ENCODE measurements around the gene ALPL.

DNA sequence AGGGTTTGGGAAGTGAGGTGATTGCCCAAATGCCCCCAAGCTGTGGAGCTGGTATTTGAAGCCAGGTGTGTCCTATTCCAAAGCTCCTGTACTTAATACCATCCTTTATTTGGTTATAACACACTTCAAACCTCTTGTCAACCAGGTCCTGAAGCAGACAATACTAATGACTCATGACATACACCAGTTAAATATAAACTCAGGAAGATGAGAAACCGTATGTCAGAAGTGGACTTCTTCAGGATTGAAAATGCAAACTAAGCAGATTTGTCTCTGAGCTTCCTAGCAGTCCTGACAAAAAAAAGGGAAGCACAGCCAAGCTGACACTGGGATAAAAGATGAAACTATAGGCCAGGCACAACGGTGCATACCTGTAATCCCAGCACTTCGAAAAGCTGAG is 70.6 kb downstream of the ALPL start:
- TF ChIP-seq, protein P1, sequence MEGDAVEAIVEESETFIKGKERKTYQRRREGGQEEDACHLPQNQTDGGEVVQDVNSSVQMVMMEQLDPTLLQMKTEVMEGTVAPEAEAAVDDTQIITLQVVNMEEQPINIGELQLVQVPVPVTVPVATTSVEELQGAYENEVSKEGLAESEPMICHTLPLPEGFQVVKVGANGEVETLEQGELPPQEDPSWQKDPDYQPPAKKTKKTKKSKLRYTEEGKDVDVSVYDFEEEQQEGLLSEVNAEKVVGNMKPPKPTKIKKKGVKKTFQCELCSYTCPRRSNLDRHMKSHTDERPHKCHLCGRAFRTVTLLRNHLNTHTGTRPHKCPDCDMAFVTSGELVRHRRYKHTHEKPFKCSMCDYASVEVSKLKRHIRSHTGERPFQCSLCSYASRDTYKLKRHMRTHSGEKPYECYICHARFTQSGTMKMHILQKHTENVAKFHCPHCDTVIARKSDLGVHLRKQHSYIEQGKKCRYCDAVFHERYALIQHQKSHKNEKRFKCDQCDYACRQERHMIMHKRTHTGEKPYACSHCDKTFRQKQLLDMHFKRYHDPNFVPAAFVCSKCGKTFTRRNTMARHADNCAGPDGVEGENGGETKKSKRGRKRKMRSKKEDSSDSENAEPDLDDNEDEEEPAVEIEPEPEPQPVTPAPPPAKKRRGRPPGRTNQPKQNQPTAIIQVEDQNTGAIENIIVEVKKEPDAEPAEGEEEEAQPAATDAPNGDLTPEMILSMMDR (optimal IDR thresholded peaks at IDR 0.05 in 1 of 3, IDR thresholded peaks at IDR 0.05 in 1 of 3, conservative IDR thresholded peaks at IDR 0.05 in 1 of 3; ENCODE audit: extremely low read depth in 1 of 3, insufficient read depth in 2 of 3, low read length in 3 of 3), result no peak
- TF ChIP-seq EZH2 (IDR thresholded peaks at IDR 0.05; ENCODE audit: low read length), result no peak
